PFSK-1 (cell line): Measurements from ENCODE around the gene POU2AF1.

Experiments used
- FOXP2 ChIP-seq: optimal IDR thresholded peaks from 2 replicates; pipeline ENCODE3; 2011; ENCODE audit warnings: borderline replicate concordance, control low read depth, inconsistent platforms; ENCODE audit not compliant: insufficient read depth; ENCODE audit errors: extremely low read length, extremely low read depth
- POLR2AphosphoS5 ChIP-seq: IDR thresholded peaks from 2 replicates; pipeline ENCODE4 v1.6.1; 2012; ENCODE audit warnings: low read depth, mild to moderate bottlenecking, control low read depth, low read length, moderate library complexity
- SIN3A ChIP-seq: IDR thresholded peaks from 2 replicates; pipeline ENCODE4 v1.6.1; 2012; ENCODE audit warnings: mild to moderate bottlenecking, low read length, moderate library complexity, borderline replicate concordance; ENCODE audit not compliant: insufficient read depth
- TAF1 ChIP-seq: IDR thresholded peaks from 2 replicates; pipeline ENCODE4 v1.6.1; 2012; ENCODE audit warnings: low read length, control low read depth, borderline replicate concordance; ENCODE audit not compliant: insufficient read depth
- TF ChIP-seq, protein P1 (sequence below), 2 experiments: IDR thresholded peaks; 2 replicates each; pipeline versions ENCODE4 v1.6.1 to v1.8.0; 2011 to 2012; ENCODE audit warnings: low read depth in 2 of 2, low read length in 2 of 2, control low read depth in 1 of 2, inconsistent platforms in 1 of 2, mild to moderate bottlenecking in 1 of 2, moderate library complexity in 1 of 2; ENCODE audit not compliant: insufficient read depth in 1 of 2

Gene POU2AF1

DNA sequence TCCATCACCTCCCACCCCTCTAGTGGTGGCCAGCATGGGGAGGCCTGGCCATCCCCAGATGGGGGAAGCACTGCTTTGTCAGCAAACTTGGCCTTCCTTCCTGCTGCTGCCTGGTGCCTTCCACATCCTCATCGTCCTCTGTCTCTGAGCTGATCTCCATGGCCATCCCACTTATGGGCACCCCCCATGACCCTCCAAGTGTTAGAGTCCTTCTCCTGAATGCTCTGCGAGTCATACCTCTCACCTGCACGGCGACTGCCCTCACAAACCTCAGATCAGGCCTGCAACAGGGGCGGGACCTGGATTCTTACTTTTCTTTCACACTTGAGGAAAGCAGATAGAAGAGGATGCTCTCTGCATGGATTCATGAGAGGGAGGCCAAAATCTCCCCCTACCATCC, 24.0 kb downstream of the POU2AF1 start:
- TF ChIP-seq POLR2AphosphoS5 (no peak), FOXP2 (no peak), TAF1 (no peak), SIN3A (no peak)
- TF ChIP-seq, protein P1, sequence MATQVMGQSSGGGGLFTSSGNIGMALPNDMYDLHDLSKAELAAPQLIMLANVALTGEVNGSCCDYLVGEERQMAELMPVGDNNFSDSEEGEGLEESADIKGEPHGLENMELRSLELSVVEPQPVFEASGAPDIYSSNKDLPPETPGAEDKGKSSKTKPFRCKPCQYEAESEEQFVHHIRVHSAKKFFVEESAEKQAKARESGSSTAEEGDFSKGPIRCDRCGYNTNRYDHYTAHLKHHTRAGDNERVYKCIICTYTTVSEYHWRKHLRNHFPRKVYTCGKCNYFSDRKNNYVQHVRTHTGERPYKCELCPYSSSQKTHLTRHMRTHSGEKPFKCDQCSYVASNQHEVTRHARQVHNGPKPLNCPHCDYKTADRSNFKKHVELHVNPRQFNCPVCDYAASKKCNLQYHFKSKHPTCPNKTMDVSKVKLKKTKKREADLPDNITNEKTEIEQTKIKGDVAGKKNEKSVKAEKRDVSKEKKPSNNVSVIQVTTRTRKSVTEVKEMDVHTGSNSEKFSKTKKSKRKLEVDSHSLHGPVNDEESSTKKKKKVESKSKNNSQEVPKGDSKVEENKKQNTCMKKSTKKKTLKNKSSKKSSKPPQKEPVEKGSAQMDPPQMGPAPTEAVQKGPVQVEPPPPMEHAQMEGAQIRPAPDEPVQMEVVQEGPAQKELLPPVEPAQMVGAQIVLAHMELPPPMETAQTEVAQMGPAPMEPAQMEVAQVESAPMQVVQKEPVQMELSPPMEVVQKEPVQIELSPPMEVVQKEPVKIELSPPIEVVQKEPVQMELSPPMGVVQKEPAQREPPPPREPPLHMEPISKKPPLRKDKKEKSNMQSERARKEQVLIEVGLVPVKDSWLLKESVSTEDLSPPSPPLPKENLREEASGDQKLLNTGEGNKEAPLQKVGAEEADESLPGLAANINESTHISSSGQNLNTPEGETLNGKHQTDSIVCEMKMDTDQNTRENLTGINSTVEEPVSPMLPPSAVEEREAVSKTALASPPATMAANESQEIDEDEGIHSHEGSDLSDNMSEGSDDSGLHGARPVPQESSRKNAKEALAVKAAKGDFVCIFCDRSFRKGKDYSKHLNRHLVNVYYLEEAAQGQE (IDR thresholded peaks at IDR 0.05; ENCODE audit: insufficient read depth in 1 of 2, low read depth in 2 of 2, low read length in 2 of 2): no peak

DNA sequence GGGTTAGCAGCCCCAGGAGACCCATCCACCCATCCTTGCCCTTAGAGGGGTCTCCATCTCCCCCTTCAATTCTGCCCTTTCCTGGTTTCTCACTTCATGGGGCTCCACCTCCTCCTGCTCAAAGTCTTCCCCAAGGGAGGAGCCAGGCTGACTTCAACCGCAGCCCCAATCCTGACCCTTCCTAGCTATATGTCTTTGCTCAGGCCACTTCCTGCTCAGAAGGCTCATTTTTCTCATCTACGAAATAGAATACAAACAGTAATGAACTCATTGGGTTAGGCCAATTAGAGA, 24.5 kb downstream of the POU2AF1 start:
- no peak for TF ChIP-seq TAF1
- TF ChIP-seq FOXP2: no peak
- no peak for TF ChIP-seq POLR2AphosphoS5
- TF ChIP-seq, protein P1 (IDR thresholded peaks at IDR 0.05; ENCODE audit: insufficient read depth in 1 of 2, low read depth in 2 of 2, low read length in 2 of 2): no peak
- no peak for TF ChIP-seq SIN3A

DNA sequence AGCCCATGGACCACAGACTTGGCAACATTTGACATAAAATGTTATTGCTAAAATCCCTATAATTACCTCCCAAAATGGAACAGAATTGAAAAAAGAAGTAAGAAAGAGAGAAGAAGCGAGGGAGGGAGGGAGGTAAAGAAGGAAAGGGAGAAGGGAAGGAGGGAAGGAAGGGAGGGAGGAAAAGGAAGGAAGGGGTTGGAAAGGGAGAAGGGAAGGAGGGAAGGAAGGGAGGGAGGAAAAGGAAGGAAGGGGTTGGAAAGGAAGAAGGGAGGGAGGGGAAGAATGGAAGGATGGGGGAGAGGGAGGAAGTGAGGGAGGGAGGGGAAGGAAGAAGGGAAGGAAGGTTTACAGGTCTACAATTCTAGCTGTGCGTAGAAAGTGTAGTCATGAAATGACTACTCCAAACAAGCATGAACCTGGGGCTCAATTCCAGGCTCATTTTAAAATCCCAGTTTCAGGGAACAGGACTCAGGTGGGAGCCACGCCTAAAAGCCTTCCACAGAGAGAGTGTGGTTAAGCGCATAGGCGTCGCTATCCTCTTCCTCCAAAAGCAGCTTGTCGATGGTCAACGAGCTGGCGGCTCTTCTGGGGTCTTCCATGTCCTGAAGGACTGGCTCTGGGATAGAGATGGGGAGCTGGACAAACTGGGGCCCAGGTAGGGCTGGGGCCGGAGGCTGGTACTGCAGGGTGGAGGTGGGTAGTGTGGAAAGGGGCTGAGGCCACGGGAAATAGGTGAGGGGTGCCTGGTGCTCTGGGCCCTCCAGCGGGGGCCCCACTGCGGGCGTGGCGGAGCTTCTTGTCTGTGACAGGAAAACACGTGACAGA, 25.1 kb downstream of the POU2AF1 start:
- TF ChIP-seq TAF1 (no peak), FOXP2 (no peak), POLR2AphosphoS5 (no peak), SIN3A (no peak)
- TF ChIP-seq, protein P1 (IDR thresholded peaks at IDR 0.05; ENCODE audit: insufficient read depth in 1 of 2, low read depth in 2 of 2, low read length in 2 of 2): no peak

GRCh38 chr11:111352935-111353710, 26.0 kb downstream of the POU2AF1 start:
- TF ChIP-seq FOXP2 (no peak), POLR2AphosphoS5 (no peak), TAF1 (no peak), SIN3A (no peak)
- TF ChIP-seq, protein P1 (IDR thresholded peaks at IDR 0.05; ENCODE audit: insufficient read depth in 1 of 2, low read depth in 2 of 2, low read length in 2 of 2): no peak
